HT1080 (cell line): Measurements from ENCODE around the gene PRKCA. TPM values are rescaled to one million over a fixed set of nuclear protein-coding genes. Genes with fewer than 3 reads are reported as not detected.
"Not testable (repeated sequence)": the region's sequence is repeated elsewhere in the genome, so short reads cannot be mapped to it uniquely, and the experiment has no call there.

Experiments
- DNase-seq: peaks from one replicate; pipeline ENCODE4 v3.0.0-alpha.2; 2015; ENCODE audit warnings: low read depth
- total RNA-seq: library from RNA; depleted of rRNA; stranded (reverse); fragments of >200 nt; shearing (Covaris generic); gene quantifications from 2 replicates; pipeline ENCODE4 v1.2.3, GENCODE V29; 2014

The PRKCA gene
- total RNA-seq, 1 experiment from 2014 or later: 24.1 TPM

DNA sequence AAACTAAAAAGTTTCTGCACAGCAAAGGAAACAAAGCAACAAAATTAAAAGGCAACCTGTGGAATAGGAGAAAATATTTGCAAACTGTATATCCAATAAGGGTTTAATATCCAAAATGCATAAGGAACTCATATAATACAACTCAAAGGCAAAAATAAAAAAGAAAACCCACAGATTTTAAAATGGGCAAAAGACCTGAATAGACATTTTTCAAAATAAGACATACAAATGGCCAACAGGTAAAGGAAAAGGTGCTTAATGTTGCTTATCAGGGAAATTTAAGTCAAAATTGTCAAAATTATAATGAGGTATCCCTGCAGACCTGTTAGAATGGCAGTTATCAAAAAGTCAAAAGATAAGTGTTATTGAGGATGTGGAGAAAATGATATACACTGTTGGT, 399.0 kb downstream of the PRKCA start:
- no peak for DNase-seq

DNA sequence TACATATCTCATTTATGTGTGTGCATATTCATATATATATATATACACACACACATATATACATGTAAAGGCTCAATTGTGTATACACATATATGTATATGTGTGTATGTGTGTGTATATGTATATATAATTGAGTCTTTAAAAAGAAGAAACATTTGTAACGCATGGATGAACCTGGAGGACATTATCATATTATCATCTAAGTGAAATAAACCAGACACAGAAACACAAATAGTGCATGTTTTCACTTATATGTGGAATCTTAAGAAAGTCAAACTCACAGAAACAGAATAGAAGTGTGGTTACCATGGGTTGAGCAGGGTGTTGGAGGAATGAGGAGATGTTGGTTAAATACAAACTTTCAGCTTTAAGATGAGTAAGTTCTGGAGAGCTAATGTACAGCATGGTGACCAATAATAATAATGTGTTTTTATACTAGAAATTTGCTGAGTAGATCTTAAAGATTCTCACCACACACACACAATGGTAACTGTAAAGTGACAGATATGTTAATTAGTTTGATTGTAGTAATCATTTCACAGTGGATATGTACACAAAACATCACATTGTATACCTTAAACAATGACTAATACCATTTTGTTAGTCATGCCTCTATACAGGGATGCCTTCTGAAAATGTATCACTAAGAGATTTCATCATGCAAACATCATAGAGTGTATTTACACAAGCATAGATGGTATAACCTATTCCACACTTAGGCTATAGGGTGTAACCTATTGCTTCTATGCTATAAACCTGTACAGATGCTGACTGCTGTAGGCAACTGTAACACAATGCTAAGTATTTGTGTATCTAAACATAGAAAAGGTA, 399.9 kb downstream of the PRKCA start:
- DNase-seq: peak; percentile 8

DNA sequence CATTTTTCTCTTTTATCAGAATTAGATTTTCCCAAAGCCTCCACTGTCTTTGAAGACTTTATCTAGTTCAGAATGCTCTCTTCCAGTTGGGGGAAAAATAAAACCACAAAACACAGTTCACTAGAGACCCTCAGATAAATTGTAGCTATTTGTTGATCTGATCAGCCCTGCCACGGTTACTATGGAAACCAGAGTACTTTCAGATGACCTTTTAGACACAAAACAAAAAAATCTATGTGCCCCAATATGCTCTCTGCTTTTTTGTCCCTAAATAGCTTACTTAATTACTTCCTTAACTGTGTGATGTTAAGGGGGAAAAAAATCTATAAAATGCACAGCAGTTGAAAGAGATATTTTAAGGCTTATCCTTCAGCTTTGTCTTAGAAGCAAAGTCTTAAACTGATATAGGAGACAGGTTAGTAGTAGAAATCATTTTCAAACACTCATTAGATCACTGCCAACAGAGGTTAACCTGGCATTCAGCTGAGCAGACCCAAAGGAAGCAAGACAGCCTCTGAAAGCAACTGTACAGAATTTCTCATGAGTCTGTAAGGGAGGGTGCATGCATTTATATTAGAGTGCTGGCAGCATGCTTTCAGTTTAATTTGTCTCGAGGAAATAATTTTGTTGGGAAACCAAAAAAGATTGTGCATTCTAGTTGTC, 402.6 kb downstream of the PRKCA start:
- no peak for DNase-seq

DNA sequence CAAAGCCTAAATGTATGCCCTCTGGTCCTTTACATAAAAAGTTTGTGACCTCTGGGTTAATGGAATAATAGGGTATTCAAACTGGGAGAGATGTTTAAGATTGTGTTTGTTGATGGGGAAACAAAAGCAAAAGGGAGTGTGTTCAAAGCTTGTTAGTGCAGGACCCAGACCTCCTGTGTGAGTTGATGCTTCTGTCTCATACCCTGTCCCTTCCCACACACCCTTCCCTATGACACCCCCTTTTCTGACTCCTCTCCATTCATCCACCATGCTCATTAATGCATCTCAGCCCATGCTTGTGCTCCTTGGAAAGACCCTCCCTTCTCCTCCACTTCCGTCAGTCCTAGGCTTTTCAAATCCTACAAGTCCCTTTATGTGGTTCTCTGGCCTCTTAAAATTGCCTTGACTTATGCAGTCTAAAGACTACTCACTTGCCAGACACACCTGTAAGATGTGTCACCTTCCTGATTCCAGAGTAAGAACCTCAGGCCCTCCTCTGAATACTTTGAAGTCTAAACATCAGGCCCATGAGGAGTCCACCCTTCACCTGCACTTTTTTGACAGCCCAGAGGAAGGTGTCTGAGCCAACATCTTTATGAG, 404.5 kb downstream of the PRKCA start:
- DNase-seq: no peak

DNA sequence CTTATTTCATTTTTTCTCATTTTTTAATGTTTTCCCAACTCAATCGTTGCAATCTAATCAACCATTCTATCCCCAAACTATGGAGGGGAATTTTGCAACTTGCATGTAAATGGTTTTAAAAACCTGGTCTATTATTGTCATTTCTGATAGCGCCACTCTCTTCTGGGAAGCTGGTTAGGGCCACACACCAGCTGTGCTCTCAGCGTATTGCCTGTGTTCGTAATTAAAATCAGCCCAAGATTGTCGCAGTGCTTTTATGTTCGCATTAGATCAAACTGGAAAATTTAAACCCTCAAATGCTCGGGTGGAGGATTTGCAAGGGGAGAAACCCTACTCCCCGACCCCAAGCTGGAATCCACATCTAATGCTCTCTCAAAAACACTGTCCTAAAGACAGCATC, 409.0 kb downstream of the PRKCA start:
- DNase-seq: no peak

DNA sequence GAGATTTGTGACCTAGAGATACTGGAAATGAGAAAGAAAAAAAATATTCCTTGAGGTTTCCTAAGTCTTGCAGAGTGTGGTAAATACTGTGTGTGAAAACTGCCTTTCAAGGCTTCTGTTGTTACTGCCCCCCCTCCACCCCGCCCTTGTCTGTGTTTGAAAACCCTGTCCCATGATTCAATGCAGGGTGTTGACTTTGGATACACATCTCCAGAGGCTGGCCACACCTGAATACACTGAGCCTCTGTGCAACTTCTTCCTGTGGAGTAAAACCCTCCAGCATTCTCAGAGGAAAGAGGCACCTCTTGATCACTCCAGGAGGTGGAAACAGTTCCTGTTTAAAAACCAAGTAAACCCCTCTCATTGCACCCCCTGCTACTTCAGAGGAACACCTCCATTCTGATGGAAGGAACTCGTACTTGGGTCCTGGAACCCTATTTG, 409.5 kb downstream of the PRKCA start:
- DNase-seq: peak; percentile 10

DNA sequence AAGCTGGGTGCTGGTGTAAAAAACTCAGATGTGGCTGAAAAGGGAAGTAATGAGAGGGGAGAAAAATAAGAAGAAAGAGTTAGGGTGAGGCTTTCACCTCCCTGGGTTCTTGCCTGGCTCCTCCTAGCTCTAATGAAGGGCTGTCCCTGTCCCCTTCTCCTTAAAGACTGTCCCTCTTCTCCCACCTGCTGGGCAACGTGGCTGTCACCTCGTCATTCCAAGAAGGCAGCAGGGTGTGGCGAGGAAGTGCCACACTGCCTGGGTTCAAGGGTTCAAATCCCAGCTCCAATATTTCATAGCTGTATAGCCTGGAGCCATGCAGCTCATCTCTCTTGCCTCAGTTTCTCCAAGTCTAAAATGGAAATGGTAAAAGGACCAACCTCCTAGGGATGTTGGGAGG, 410.0 kb downstream of the PRKCA start:
- no peak for DNase-seq

DNA sequence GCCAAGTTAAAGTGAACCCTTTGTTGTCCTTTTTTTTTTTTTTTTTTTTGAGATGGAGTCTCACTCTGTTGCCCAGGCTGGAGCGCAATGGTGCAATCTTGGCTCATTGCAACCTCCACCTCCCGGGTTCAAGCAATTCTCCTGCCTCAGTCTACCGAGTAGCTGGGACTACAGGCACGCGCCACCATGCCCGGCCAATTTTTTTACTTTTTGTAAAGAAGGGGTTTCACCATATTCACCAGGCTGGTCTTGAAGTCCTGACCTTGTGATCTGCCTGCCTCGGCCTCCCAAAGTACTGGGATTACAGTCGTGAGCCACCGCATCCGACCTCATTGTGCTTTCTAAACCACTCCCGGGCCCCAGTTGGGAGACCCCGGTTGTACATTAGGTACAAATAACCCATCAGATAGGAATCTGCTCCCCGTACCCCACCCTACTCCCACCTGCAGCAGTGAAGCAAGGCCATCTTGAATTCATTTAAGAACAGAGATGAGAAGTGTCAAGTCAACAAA, 410.7 kb downstream of the PRKCA start:
- not testable (repeated sequence) for DNase-seq

DNA sequence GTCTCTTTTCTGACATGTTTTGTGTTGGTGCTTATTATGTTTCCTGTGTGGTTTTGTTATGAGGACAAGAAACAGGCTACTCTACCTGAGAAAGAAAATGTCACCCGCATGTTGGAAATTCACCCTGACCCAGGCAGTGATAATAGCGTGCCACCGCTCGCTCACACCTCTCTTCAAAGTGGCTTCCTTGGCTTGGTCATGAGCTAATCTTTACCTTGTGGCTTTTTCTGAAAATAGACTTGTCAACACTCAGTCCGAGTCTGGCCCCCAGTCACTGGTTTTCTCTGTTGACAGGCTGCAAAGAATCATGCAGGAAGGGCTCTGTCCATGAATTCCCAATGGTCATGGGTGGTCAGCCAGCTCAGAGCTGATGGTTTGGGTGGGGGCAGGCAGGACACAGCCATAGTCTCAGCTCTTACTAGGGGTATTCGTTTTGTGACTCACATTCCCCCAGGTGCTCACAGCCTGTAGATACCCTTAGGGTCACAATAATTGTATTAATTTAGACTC, 411.2 kb downstream of the PRKCA start:
- DNase-seq: no peak

DNA sequence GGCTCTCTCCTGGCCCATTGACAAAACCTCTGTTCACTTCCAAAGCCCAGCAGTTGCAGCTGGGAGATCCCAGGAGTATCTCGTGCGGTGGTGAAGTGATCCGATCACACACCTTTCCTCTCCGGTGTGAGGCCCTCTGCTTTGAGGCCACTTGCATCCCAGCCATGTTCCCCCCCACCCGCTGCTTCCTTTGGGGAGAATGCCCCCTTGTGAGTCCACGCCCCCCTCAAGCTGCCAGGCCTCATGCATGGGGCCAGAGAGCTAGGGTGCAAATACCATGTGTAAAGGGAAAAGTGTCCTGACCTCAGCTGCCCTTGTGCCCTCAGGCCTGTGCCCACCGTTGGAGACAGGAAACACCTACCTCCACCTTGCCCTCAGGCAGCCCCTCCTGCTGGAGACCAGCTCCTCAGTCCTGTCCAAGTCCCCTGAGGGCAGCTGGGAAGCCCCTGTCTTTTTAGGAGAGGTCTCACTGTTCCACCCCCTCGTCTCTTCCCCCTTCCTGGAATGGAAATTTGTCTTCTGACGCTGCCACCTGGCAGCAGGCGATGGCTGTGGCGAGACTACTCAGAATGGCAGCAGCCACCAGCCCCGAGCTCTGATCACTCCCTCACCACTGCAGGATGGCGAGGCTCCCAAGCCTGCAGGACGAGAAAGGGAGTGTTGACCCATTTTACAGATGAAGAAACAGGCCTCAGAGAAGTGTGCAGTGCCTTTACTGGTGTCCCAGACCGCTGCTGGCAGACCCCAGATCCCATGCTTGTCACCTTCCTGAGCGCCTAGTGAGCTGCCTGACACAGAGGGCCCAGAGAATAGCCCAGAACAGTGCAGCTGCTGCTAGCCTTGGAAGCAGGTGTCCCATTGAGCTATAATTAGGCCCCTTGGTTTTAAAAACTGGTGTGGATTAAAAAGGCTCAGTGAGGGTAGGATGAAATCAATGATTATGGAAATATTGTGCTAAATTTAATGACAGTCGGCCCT, 411.9 kb downstream of the PRKCA start:
- DNase-seq: no peak

DNA sequence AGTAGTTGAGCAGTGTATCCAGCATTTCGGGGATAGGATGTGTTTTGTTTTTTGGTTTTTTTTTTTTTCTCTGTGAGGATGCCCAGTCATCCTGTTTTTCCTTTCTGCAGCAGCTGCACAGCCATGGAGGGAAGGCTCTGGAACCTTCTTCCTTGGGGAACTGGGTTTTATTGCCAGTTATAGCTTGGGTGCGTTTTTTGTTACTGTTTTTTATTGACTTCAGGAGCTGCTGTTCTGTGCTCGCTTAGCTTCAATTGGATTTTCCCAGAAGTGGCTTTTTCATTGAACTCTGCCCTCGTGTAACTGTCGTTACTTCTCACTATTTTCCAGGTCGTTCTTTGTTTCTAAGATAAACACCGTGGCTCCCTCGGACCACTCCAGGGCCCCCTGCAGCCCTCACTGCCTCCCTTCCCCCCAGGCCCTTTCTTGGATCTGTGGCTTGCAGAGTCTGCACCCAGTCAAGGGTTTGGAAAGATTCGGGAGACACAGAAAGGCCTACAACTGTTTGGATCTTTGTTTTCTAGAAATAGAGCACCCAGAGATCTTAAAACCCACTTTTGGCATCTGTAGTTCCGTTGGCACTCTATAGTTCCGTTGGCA, 412.8 kb downstream of the PRKCA start:
- DNase-seq: no peak

DNA sequence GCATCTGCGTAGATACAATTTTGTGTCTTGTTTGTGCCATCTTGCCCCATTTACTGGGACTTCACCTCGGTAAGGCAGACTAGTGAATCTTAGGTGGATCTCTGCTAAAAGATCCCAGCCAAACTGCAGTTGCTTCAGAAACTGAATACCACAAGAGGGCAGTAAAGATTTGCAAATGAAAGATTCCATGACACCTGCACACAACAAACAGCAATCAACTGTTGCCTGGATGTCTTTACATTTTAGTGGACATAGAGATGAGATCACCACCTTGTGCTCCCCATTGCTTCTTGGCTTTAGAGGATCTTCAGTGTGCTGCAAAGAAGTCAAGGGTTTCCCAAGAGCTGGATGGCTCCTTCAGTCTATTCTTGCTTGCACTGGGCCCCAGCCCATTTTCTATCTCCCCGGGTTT, 413.3 kb downstream of the PRKCA start:
- DNase-seq: peak; percentile 68

DNA sequence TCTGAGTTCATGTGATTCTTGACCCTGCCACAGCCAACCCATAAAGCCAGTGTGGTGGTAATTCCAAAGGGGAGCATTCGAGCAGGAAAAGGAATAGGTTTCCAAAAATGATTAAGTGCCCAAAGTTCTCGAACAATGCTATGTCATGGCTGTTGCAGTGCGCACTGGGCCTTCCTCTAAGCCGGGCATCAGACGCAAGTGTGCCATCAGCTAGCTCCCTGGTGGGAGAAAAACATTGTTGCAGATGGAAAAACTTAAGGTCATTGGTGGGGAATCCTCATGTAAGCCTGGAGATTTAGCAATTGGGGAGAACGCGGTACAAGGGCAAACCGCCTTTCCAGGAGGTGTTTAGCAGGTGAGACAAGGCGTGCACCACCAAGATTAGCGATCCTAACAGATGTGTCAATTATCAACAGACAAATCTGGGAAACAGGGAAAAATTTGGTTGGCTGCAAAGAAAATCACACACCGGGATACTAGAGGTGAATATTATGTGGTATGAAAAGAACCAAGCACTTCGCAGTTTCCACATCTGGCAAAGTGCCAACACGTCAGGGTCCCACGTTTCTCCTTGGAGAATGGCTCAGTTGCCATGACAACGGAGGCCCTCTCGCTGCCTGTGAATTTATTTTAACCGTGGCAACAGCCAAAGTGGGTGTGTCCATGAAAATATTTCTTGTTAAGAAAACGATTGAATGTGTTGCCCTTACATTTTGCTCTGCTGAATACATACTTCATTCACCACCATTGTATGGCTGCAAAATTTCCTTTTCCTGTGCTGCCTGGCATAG, 414.0 kb downstream of the PRKCA start:
- DNase-seq: no peak

DNA sequence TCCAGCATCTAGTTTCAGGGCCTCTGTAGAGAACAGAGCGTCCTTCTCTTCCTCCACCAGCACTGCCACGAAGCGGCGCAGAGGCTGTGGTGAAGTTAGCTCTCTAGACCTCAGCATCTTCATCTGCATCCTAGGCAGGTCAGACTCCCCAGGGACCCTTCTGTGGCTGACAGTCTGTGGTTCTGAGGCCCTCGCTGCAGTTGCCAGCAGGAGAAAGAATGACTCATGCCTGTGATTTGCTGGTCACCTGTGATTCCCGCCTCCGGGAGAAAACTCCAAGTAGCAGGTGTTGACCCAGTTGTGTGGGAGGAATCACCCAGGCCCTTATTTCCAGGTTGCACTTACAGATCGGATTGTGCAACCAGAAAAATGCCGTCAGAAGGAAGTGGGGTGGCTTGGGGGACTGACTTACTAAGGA, 415.2 kb downstream of the PRKCA start:
- no peak for DNase-seq

DNA sequence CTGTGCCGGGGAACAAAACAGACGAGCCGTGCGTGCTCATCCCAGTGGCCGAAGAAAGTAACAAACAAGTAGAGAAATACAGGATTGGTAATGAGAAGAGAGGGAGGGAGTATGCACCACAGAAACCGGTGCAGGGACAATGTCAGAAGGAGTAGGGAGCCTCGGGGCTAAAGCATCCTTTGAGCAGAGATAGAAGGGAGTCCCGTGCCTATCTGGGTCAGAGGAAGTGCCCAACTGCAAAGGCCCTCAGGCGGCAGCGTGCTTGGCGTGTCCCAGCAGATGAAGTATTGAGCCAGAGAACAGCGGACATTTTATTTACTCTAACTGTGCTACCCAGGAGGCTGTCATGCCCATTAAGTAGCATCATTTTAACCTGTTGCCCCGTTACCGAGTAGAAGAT, 417.6 kb downstream of the PRKCA start:
- no peak for DNase-seq

DNA sequence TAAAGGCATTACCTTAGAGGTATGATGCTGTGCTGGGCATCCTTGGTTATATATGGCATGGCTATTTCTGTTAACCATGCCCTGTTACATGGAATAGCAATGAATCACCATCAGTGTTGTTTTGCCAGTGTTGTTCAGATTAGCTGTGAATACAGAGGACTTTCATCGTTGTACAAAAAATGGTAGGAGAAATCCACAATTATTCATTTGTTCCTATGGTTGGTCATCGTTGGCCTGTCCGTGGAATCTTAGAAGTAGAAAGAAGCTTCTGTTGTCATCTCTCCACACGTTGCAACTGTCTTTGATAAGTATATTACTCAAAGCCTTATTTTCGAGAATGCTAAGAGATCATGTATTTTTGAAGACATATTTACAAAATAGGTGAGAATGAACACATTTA, 418.2 kb downstream of the PRKCA start:
- DNase-seq: no peak

DNA sequence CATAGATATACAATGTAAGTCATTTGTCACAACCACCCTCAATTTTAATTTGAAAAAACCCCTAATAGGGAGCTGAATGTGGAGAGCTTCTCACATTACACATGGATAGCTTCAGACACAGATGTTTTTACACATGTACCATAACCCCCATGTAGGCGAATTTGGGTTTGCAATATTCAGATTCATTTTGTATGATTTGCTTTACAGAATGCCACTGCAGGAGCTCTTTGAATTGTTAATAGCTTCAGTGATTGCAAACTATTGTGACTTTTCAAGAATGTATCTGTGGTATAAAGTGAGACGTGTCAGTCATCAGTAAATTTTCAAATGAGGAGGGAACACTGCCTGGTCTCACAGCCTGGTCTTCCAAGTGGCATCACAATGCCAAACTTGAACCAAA, 419.9 kb downstream of the PRKCA start:
- DNase-seq: no peak

DNA sequence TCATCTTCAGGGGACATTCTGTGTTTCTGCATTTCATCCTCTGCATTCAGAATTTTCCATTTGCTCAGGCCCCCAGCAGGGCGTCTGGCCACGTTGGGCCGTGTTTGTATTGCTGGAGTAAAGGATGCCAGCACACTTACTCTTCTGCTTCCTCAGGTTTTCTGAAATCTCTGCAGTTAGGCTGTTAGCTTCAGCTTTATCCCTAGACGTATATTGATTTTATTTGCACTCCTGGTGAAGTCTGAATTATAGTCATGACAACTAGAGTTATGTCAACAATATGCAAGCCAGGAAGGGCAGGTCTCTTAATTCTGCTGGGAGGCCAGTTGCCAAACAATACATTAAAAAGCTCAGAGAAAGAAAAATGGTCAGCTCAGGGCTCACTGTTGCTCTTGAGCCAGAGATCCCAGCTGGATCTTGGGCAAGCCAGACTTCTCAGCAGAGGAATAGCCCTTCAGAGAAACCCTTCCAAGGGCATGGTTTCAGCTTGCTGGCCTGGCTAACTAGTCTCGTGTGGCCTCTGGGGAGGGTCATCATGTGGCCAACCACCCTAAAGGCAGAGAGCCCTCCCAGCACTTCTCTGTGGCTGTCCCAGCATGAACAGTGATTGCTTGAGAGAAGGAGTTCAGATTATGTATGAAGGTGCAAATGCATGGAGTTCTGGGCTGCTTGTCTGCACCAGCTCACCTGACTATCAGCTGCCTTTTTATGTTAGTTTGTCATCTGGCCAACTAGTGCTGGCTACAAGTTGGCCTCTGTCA, 422.3 kb downstream of the PRKCA start:
- no peak for DNase-seq

DNA sequence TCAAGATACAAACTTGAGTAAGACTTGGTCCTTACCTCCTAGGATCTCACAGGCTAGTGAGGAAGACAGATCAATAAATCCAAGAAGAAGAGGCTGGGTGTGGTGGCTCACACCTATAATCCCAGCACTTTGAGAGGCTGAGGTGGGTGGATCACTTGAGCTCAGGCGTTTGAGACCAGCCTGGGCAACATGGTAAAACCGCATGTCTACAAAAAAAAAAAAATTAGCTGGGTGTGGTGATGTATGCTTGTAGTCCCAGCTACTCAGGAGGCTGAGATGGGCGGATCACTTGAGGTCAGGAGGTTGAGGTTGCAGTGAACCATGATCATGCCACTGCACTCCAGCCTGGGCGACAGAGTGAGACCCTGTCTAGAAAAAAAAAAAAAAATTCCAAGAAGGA, 423.0 kb downstream of the PRKCA start:
- not testable (repeated sequence) for DNase-seq
